Activated CD4-positive, alpha-beta T cell treated with anti-CD3 and anti-CD28 coated beads for 36 hours (primary cell): ENCODE measurements around the gene LTB4R2. TPM values are rescaled to one million over a fixed set of nuclear protein-coding genes. Genes with fewer than 3 reads are reported as not detected.

Experiments
- ATAC-seq: fragments of 200-7000 bp; cut with Tn5 transposase; one replicate; pipeline ENCODE4 v1.10.0; 2021; ENCODE audit warnings: mild to moderate bottlenecking, moderate library complexity
- CTCF ChIA-PET: fragments of 350-600 bp; sonication (Branson Sonifier 250); formaldehyde crosslinking; loops from one replicate; lab custom pipeline; 2021; ENCODE audit warnings: antibody characterized with exemption; lab: Charles Lee
- POLR2A ChIA-PET: fragments of 350-600 bp; sonication (Branson Sonifier 250); formaldehyde crosslinking; loops from one replicate; lab custom pipeline; 2021; ENCODE audit warnings: antibody characterized with exemption, inconsistent platforms; lab: Charles Lee
- DNase-seq: peaks from one replicate; pipeline ENCODE4 v3.0.0-alpha.2; 2020
- H3K27ac Mint-ChIP-seq: one replicate; pipeline ENCODE4 v1.8.0; 2021; ENCODE audit warnings: mixed read lengths
- H3K27me3 Mint-ChIP-seq: one replicate; pipeline ENCODE4 v1.8.0; 2021; ENCODE audit warnings: mixed read lengths
- H3K36me3 Mint-ChIP-seq: one replicate; pipeline ENCODE4 v1.8.0; 2021; ENCODE audit warnings: low read depth, mixed read lengths
- H3K4me1 Mint-ChIP-seq: one replicate; pipeline ENCODE4 v1.8.0; 2021; ENCODE audit warnings: mixed read lengths
- H3K4me3 Mint-ChIP-seq: one replicate; pipeline ENCODE4 v1.8.0; 2021; ENCODE audit warnings: mild to moderate bottlenecking, moderate library complexity, mixed read lengths
- H3K9me3 Mint-ChIP-seq: one replicate; pipeline ENCODE4 v1.8.0; 2021; ENCODE audit warnings: low read depth, mixed read lengths
- intact Hi-C, 2 experiments: fragments of 100-400 bp; cut with DNase I in 1 of 2; cut with micrococcal nuclease in 1 of 2; formaldehyde crosslinking; loops; one replicate each; pipeline versions ENCODE4 v1.14.2 to v1.15.1; 2022 to 2024; cut with DNase I, micrococcal nuclease
- total RNA-seq, 2 experiments: library from RNA; stranded (reverse); gene quantifications; one replicate each; pipeline ENCODE4 v1.2.3, GENCODE V29; 2021

The LTB4R2 gene, protein sequence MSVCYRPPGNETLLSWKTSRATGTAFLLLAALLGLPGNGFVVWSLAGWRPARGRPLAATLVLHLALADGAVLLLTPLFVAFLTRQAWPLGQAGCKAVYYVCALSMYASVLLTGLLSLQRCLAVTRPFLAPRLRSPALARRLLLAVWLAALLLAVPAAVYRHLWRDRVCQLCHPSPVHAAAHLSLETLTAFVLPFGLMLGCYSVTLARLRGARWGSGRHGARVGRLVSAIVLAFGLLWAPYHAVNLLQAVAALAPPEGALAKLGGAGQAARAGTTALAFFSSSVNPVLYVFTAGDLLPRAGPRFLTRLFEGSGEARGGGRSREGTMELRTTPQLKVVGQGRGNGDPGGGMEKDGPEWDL
- total RNA-seq, result 1 to 10 TPM; 7.5 to 9.5 TPM

DNA sequence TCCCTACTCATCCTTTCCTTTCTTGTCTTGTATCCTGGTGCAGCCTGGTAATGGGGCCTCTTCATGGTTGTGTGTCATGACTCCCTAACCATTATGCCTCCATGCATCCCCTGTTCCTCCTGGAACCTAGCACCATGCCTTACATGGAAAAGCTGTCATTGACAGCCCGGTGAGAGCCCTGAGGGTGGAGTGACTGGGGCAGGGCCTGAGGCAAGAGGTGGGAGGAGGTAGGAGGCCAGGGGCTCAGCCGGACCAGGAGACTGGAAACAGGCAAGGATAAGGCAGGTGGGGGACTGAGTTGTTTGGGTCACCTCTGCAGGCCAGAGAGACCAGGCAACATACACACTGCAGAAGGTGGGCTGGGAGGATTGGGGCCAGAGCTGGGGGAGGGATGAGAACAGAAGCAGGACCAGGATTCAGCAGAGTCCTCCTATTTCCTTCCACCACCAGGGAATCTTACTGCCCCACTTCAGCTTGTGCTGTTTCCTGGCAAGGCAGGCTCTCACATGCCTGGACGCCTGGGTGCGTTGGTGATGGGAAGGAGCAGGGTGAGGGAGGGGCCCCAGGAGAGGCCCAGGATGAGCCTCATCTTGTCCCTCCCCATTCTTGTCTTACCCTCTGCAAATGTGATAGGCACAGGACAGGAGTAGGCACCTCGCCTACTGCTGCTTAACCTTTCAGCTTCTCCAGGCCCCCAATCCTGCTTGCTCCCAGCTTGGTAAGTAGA is at the start of gene LTB4R2:
Gene LTB4R2, plus strand, starts transcription at position 603 of the 727 bp plus-strand sequence. CDS start 525 bp downstream, outside the sequence.
- H3K4me1 Mint-ChIP-seq, result peaks cover 57% of the 10 kb centered on the region
- no peaks in the 10 kb centered on the region for H3K9me3 Mint-ChIP-seq
- H3K27ac Mint-ChIP-seq, result peak within 1 kb of the TSS; percentile 30
- no peaks in the 10 kb centered on the region for H3K27me3 Mint-ChIP-seq
- DNase-seq, result no peak
- intact Hi-C loops, result loop anchor here in 1 of 2 experiments (2.0 kb wide), 1 partner anchor 13 kb away; no protein-coding TSS in a partner anchor
- peaks cover 42% of the 10 kb centered on the region for H3K36me3 Mint-ChIP-seq
- ChIA-PET POLR2A (interaction anchor here (0.8 to 1.3 kb wide), 3 partner anchors 10 to 96 kb away, joined by 3 to 5 read pairs (median 4); partner anchors contain the start of genes CHMP4A, DHRS1 and NOP9), CTCF (interaction anchor here (0.6 to 16.5 kb wide), 22 partner anchors 10 to 201 kb away, joined by 3 to 430 read pairs (median 4); partner anchors contain the start of genes CHMP4A, DHRS1, GMPR2 and MDP1)
- H3K4me3 Mint-ChIP-seq, result peak within 1 kb of the TSS; percentile 70
- ATAC-seq, result no peak

DNA sequence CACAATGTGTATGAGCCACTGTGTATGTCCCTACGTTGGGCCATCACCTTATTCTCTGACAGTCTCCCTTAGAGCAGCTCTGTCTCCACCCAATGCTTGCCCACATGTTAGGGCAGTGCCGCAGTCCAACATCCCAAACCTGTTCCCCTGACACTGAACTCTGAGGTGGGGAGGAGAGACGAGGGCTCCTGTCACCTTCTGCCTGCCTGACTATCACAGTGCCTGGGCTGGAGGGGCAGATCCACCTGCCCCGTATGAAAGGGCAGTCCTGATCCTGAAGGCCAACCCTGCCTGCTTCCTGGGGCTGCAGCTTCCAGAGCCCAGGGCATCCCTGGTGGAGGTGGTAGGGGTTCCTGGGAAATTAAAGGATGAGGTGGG is 49.2 kb upstream of the LTB4R2 start:
- intact Hi-C loops, result no loop called here
- Mint-ChIP-seq H3K9me3 (no peaks in the 10 kb centered on the region), H3K4me1 (no peaks in the 10 kb centered on the region), H3K4me3 (no peak overlapping the region), H3K27ac (peak overlapping the region; percentile 31), H3K27me3 (no peaks in the 10 kb centered on the region), H3K36me3 (peaks cover 7% of the 10 kb centered on the region)
- ATAC-seq, result no peak
- ChIA-PET POLR2A (interaction anchor here (0.9 kb wide), 1 partner anchor 195 kb away, joined by 4 read pairs; no protein-coding TSS in a partner anchor), CTCF (no interaction called here)
- no peak for DNase-seq

DNA sequence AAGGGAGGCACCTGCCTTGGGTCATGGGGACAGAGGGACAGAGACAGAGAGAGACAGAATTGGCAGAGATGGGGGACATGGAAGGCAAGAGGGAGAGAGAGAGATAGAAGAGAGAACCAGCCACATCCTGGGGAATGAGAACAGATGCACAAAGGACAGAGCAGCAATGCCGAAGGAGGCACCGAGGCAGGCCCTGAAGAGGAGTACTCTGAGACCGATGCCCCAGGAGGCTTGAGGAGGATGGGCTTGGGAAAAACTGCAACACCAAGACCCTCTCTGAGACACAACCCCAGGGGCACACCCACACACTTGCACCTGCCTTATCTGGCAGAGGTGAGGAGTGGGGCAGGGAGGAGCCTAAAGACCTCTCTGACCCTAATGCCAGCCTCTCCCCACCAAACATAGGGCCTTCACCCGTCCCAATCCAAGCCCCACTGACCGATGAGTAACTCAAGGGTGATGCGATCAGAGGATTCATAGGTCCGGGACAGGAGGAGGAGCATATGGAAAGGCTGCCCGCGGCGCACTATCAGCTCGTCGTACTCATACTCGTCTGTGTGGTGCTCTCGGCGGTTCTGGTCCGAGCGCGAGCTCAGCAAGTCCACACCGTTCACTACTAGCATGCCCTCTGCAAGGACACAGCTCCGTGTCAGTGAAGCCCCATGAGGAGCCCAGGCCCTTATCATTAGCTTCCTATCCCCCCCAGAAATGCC is 48.5 kb upstream of the LTB4R2 start:
- DNase-seq (no peak), ATAC-seq (no peak)
- no peaks in the 10 kb centered on the region for H3K27me3 Mint-ChIP-seq
- H3K27ac Mint-ChIP-seq, result peak overlapping the region; percentile 31
- intact Hi-C loops, result no loop called here
- H3K36me3 Mint-ChIP-seq, result peaks cover 7% of the 10 kb centered on the region
- POLR2A ChIA-PET, result interaction anchor here (0.9 kb wide), 1 partner anchor 195 kb away, joined by 4 read pairs; no protein-coding TSS in a partner anchor
- no peak overlapping the region for H3K4me3 Mint-ChIP-seq
- H3K4me1 Mint-ChIP-seq, result no peaks in the 10 kb centered on the region
- CTCF ChIA-PET, result interaction anchor here (0.8 to 0.9 kb wide), 2 partner anchors 19 to 49 kb away, joined by 3 to 7 read pairs; partner anchors contain the start of genes LTB4R2 and TINF2
- H3K9me3 Mint-ChIP-seq, result no peaks in the 10 kb centered on the region

DNA sequence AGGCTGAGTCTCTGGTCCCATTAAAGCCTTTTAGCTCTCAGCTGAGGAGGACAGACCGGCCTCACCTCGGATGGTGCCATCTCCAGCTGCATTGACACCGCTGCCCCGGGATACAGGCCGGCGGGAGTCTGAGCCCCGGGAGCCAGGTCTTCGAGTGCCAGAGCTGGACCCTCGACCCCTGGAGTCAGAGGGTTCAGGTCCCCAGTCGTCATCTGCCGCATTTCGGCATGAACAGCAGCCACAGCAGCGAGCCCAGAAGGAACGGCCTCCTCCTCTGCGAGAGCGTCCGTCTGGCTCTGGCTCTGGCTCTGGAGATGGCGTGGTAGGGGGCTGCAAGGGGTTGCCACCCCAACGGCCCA is 48.0 kb upstream of the LTB4R2 start:
- Mint-ChIP-seq H3K36me3 (peaks cover 12% of the 10 kb centered on the region), H3K27ac (no peak overlapping the region), H3K27me3 (no peaks in the 10 kb centered on the region), H3K4me1 (no peaks in the 10 kb centered on the region), H3K4me3 (no peak overlapping the region), H3K9me3 (no peaks in the 10 kb centered on the region)
- DNase-seq, result no peak
- ATAC-seq, result no peak
- intact Hi-C loops, result no loop called here
- ChIA-PET CTCF (interaction anchor here (0.8 to 0.9 kb wide), 2 partner anchors 19 to 48 kb away, joined by 3 to 7 read pairs; partner anchors contain the start of genes LTB4R2 and TINF2), POLR2A (no interaction called here)

DNA sequence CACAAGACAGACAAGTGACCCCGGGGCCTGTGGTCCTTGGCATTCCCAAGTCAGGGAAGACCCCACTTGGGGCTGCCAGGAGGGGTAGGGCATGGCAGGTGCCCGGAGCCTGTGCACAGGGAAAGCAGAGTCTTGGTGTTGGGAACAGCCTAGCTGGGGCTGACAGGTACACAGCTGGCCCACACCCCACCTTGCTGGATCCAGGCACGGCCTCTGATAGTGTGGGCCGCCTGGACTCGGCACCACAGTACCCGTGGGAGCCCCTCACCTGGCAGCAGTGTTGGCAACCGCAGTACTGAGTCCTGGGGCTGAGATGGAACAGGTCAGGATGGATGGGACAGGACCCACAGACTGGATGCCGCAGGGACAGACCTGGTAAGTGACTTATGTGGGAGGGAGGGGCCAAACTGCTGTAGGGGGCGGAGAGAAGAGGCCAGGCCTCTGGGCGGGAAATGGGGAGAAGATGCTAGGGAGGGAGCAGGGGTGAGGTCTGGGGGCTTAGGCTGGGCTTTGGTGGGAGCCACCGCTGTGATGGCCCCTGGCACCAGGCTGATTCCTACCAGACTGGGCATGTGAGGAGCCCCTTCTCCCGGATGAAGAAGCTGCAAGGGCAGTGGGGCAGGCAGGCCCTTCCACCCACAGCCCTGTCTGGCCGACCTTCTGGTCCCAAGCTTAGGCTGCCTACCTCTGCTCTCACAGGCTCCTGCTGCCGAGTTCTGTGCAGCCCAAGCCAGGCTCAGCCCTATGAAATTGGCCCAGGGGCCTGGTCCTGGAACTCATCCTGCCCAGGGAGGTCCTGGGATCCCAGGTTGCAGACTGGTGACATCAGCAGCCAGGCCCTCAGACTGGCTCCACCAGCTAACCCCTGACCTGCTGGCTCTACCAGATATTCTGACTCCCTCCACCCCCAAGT is 46.9 kb upstream of the LTB4R2 start, which contains the start of gene TGM1:
Gene TGM1, minus strand, starts transcription at position 357 of the 913 bp plus-strand sequence. CDS start 825 bp downstream, outside the sequence.
- CTCF ChIA-PET, result interaction anchor here (0.5 to 2.0 kb wide), 4 partner anchors 16 to 326 kb away, joined by 3 to 9 read pairs (median 5); partner anchors contain the start of genes CIDEB and TINF2
- Mint-ChIP-seq H3K36me3 (peaks cover 17% of the 10 kb centered on the region), H3K27me3 (no peaks in the 10 kb centered on the region), H3K27ac (no peak within 1 kb of the TSS), H3K4me3 (no peak within 1 kb of the TSS), H3K4me1 (no peaks in the 10 kb centered on the region), H3K9me3 (no peaks in the 10 kb centered on the region)
- ATAC-seq, result no peak
- intact Hi-C loops, result no loop called here
- POLR2A ChIA-PET, result no interaction called here
- no peak for DNase-seq

DNA sequence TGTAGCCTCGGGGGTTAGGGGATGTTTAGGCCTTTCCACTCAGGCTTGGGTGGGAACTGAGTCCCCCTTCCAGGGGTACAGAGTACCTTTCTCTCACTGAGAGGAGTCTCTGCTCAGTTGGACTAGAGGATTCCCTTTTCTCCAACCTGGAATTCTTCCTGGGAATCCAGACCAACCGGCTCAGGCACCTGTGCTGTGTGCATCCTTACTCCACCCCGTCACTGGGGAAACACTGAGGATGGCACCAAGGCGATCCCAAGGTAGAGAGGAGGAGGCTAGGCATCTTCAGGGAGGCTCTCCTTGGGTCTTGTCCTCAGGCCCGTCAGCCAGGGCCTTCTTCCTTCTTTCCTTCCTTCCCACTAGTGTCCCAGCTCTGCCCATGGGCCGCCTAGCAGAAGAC is 46.1 kb upstream of the LTB4R2 start:
- no peaks in the 10 kb centered on the region for H3K27me3 Mint-ChIP-seq
- DNase-seq, result no peak
- ChIA-PET POLR2A (no interaction called here), CTCF (interaction anchor here (0.6 to 2.0 kb wide), 4 partner anchors 17 to 145 kb away, joined by 3 to 9 read pairs (median 3); partner anchors contain the start of gene CIDEB)
- no peaks in the 10 kb centered on the region for H3K9me3 Mint-ChIP-seq
- H3K27ac Mint-ChIP-seq, result no peak overlapping the region
- intact Hi-C loops, result no loop called here
- no peak for ATAC-seq
- H3K36me3 Mint-ChIP-seq, result peaks cover 21% of the 10 kb centered on the region
- no peaks in the 10 kb centered on the region for H3K4me1 Mint-ChIP-seq
- H3K4me3 Mint-ChIP-seq, result no peak overlapping the region

DNA sequence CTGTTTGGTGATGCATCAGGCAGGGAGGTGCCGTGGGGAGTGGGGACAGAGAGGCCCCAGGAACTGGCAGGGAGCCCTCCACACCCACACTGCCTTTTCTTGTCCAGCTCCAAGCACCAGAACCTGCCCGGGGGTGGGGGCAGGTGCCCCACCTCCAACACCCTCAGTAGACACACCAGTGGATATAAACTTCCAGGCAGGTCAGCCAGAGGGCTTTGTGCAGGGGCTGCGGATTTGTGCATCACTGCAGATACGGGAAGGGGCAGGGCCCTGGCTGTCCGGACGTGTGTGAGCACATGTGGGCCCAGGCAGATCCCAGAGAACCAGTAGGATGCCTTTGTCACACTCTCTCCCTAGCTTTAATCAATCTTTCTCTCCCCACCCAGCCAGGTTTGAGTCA is 45.6 kb upstream of the LTB4R2 start:
- intact Hi-C loops, result no loop called here
- CTCF ChIA-PET, result interaction anchor here (0.6 to 2.0 kb wide), 4 partner anchors 16 to 145 kb away, joined by 3 to 9 read pairs (median 4); no protein-coding TSS in a partner anchor
- POLR2A ChIA-PET, result no interaction called here
- Mint-ChIP-seq H3K4me1 (no peaks in the 10 kb centered on the region), H3K4me3 (no peak overlapping the region), H3K9me3 (no peaks in the 10 kb centered on the region), H3K27ac (no peak overlapping the region), H3K27me3 (no peaks in the 10 kb centered on the region), H3K36me3 (peaks cover 24% of the 10 kb centered on the region)
- DNase-seq (no peak), ATAC-seq (no peak)

DNA sequence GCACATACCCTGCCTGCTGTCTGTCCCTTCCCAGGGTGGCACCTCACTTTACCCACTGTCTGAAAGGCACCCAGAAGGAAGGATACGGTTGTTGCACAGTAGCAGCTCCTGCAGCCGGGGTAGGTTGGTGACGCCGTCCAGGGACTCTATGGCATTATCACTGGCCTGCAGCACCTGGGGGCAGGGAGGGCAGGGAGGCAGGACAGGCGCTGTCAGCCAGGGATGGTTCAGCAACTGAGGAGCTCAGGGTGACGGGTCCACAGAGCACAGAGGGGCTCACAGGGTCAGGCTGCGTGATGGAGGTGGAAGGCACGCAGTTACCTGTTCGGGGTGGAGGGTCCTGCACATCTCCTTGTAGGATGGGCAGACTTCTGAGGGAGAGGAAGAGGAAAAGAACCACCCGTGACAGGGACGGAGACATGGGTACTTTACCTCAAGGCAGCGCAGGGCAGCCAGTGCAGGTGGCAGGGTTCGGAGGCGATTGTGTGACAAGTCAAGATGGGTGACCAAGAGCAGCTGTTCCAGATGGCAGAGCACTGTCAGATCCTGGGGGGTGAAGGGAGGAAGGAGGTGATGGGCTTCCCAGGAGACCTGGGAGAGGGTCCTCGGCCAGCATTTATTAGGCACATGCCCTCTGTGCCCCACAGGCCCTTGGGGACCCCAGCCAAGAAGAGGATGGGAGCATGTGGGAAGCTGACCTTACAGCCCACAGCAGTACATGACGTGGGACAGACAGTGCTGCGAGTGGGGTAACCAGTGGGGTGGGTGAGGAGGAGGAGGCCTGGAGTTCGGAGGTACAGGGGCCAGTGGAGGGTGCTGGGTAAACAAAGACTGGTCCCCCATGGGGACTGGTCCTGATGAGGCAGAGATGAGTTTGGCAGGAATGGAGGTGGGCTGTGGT is 43.3 kb upstream of the LTB4R2 start:
- H3K36me3 Mint-ChIP-seq, result peaks cover 23% of the 10 kb centered on the region
- DNase-seq, result no peak
- no peak overlapping the region for H3K4me3 Mint-ChIP-seq
- ATAC-seq, result no peak
- no peak overlapping the region for H3K27ac Mint-ChIP-seq
- H3K27me3 Mint-ChIP-seq, result no peaks in the 10 kb centered on the region
- intact Hi-C loops, result no loop called here
- no peaks in the 10 kb centered on the region for H3K9me3 Mint-ChIP-seq
- peaks cover 9% of the 10 kb centered on the region for H3K4me1 Mint-ChIP-seq
- POLR2A ChIA-PET, result no interaction called here
- CTCF ChIA-PET, result interaction anchor here (1.2 kb wide), 1 partner anchor 24 kb away, joined by 3 read pairs; the partner anchor contains the start of gene TINF2

DNA sequence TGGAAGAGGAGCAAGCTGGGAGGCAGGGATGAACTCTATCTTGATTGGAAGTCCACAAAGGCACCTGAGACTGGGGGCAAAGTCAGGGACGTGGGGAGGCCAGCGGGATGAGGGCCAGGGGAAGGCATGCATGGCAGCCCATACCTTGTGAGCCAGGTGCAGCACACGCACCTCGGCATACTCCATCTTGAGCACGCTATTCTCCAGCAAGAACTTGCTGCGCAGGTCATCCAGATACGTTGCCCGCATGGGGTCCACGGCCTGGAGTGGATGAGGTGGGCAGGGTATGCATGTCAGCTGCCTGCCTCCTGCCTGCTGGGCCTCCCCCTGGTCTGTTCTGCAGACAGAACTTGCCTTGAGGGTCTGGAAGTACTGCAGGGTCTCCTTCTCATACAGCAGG is 42.4 kb upstream of the LTB4R2 start:
- intact Hi-C loops, result no loop called here
- Mint-ChIP-seq H3K27ac (no peak overlapping the region), H3K4me1 (peaks cover 18% of the 10 kb centered on the region), H3K27me3 (no peaks in the 10 kb centered on the region), H3K9me3 (no peaks in the 10 kb centered on the region), H3K4me3 (no peak overlapping the region), H3K36me3 (peaks cover 25% of the 10 kb centered on the region)
- ATAC-seq, result no peak
- CTCF ChIA-PET, result no interaction called here
- no peak for DNase-seq
- POLR2A ChIA-PET, result interaction anchor here (0.6 kb wide), 1 partner anchor 24 kb away, joined by 5 read pairs; no protein-coding TSS in a partner anchor
